Breast epithelium (tissue), 3 donors: ENCODE data around the gene GLIS1.

Source experiments
- POLR2A ChIP-seq: fragments of 450-650 bp; IDR thresholded peaks from one replicate; pipeline ENCODE4 v1.6.1; 2016; ENCODE audit warnings: antibody characterized with exemption, mild to moderate bottlenecking, moderate library complexity
- POLR2AphosphoS5 ChIP-seq, 3 donors: sonication (generic); formaldehyde crosslinking; IDR thresholded peaks; one replicate each; pipeline ENCODE4 v1.6.1; 2017; ENCODE audit warnings: antibody characterized with exemption in 3 of 3
- TF ChIP-seq, protein P1 (sequence below), 3 donors: fragments of 450-650 bp; IDR thresholded peaks; one replicate each; pipeline ENCODE4 v1.5.1; 2016 to 2017; ENCODE audit warnings: antibody characterized with exemption in 3 of 3, mild to moderate bottlenecking in 3 of 3, moderate library complexity in 3 of 3

DNA sequence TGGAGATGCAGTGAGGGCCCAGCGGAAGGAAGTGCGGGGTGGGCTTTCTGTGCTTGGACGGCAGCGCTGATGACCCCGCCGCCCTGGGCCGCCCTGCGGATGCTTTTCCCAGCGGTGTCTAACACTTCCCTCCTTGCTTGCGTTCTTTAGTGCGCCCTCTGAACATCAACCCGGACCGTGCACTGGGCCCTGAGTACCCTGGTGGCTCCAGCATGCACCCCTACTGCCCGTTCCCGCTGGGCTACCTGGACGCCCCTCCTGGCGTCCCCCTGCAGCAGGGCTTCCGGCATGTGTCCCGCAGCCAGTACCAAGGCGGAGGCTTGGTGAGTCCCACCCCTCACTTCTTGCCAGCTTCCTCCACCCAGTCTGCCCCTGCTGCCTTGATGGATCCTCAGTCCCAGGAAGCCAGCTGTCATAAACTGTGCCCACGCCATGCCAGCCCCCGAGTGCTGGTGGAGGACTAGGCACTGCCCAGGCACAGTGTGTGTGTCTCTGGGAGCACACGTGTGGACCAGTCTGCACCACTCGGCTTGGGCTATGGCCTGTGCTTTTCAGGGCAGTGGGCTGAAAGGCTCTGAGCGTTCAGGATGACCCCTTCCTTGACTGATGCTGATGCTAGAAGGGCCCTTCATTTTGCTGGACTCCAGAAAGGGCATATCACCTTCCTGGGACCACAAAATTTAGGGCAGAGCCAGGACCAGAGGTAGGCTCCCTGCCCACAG is 277.5 kb downstream of the GLIS1 start:
- TF ChIP-seq, protein P1, sequence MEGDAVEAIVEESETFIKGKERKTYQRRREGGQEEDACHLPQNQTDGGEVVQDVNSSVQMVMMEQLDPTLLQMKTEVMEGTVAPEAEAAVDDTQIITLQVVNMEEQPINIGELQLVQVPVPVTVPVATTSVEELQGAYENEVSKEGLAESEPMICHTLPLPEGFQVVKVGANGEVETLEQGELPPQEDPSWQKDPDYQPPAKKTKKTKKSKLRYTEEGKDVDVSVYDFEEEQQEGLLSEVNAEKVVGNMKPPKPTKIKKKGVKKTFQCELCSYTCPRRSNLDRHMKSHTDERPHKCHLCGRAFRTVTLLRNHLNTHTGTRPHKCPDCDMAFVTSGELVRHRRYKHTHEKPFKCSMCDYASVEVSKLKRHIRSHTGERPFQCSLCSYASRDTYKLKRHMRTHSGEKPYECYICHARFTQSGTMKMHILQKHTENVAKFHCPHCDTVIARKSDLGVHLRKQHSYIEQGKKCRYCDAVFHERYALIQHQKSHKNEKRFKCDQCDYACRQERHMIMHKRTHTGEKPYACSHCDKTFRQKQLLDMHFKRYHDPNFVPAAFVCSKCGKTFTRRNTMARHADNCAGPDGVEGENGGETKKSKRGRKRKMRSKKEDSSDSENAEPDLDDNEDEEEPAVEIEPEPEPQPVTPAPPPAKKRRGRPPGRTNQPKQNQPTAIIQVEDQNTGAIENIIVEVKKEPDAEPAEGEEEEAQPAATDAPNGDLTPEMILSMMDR (IDR thresholded peaks at IDR 0.05): no peak
- no peak for TF ChIP-seq POLR2A
- TF ChIP-seq POLR2AphosphoS5 (IDR thresholded peaks at IDR 0.05): no peak
